Skeletal muscle tissue (tissue), 2 donors: Measurements from ENCODE around the gene DGKI. TPM values are rescaled to one million over a fixed set of nuclear protein-coding genes. Genes with fewer than 3 reads are reported as not detected.

Experiments used
- small RNA-seq: library from RNA; depleted of rRNA; stranded (forward); fragments of <200 nt; gene quantifications from one replicate; pipeline ENCODE3, GENCODE V24; 2014
- total RNA-seq: library from RNA; depleted of rRNA; stranded (reverse); fragments of >200 nt; gene quantifications from one replicate; pipeline ENCODE4 v1.2.3, GENCODE V29; 2014

DGKI gene
- total RNA-seq, 1 donor from 2014 or later: 1.0 TPM

Small RNA genes lying within 50 kb of the gene (small RNA-seq; reads per million reads assigned to genes)
- gene AC090498.1: 0.35 reads per million, percentile 42 among the genes with 10 or more reads in this experiment

Other genes with a start within 250 kb of the DGKI start
- 12.5 TPM for gene CREB3L2, start 155.1 kb upstream of the DGKI start, total RNA-seq
- gene AKR1D1, start 229.5 kb upstream of the DGKI start, total RNA-seq: not detected